IMR-90 (cell line): ENCODE data around the gene RHOC. TPM values are rescaled to one million over a fixed set of nuclear protein-coding genes. Genes with fewer than 3 reads are reported as not detected.

Experiments used
- ATAC-seq: fragments of 200-7000 bp; cut with Tn5 transposase; 2 replicates; pipeline ENCODE4 v1.9.1; 2020; ENCODE audit warnings: low read depth, mild to moderate bottlenecking, moderate library complexity
- BruUV-seq: library from RNA; stranded (reverse); fragments of 400-500 nt; replicated peaks from 2 replicates; lab custom pipeline; 2021; lab: Mats Ljungman, UMichigan
- CTCF ChIA-PET: fragments of 300-600 bp; formaldehyde crosslinking; extraction: SDS; loops from one replicate; lab custom pipeline; 2021; ENCODE audit warnings: antibody characterized with exemption; lab: Yijun Ruan, JAX
- POLR2A ChIA-PET: fragments of 300-600 bp; sonication (Branson Sonifier 250); formaldehyde crosslinking; loops from one replicate; lab custom pipeline; 2022; ENCODE audit warnings: antibody characterized with exemption; ENCODE audit not compliant: unreplicated experiment; lab: Charles Lee
- DNase-seq: peaks from one replicate; pipeline ENCODE4 v3.0.0; 2013
- H2AFZ ChIP-seq: replicated peaks from 2 replicates; pipeline ENCODE3; 2013; ENCODE audit warnings: low read length, mild to moderate bottlenecking; ENCODE audit not compliant: poor library complexity
- H2AK5ac ChIP-seq: 2 replicates; pipeline ENCODE4 v1.6.1; 2013; ENCODE audit warnings: low read depth, low read length, inconsistent platforms
- H2AK9ac ChIP-seq: replicated peaks from 2 replicates; pipeline ENCODE3; 2013; ENCODE audit warnings: mild to moderate bottlenecking, low read depth, low read length, moderate library complexity; ENCODE audit not compliant: poor library complexity
- H2BK120ac ChIP-seq: 2 replicates; pipeline ENCODE4 v1.6.1; 2013; ENCODE audit warnings: low read depth, low read length, inconsistent platforms
- H2BK15ac ChIP-seq: 3 replicates; pipeline ENCODE4 v1.6.1; 2013; ENCODE audit warnings: low read depth, low read length, inconsistent platforms
- H2BK20ac ChIP-seq: 2 replicates; pipeline ENCODE4 v1.6.1; 2013; ENCODE audit warnings: low read depth, mild to moderate bottlenecking, inconsistent platforms, low read length, moderate library complexity
- H2BK5ac ChIP-seq: 2 replicates; pipeline ENCODE4 v1.6.1; 2013; ENCODE audit warnings: mild to moderate bottlenecking, low read depth, low read length, inconsistent platforms; ENCODE audit not compliant: poor library complexity, severe bottlenecking
- H3K14ac ChIP-seq: replicated peaks from 2 replicates; pipeline ENCODE4 v1.6.1; 2013; ENCODE audit warnings: low read depth, low read length, inconsistent platforms
- H3K18ac ChIP-seq: 2 replicates; pipeline ENCODE4 v1.6.1; 2013; ENCODE audit warnings: low read depth, low read length, control low read depth
- H3K23ac ChIP-seq: 2 replicates; pipeline ENCODE4 v1.6.1; 2013; ENCODE audit warnings: low read depth, low read length, inconsistent platforms
- H3K27ac ChIP-seq: 2 replicates; pipeline ENCODE4 v1.5.1; 2013; ENCODE audit warnings: mild to moderate bottlenecking, control low read depth, low read length; ENCODE audit not compliant: insufficient read depth
- H3K27me3 ChIP-seq: 2 replicates; pipeline ENCODE4 v1.6.1; 2013; ENCODE audit warnings: low read length; ENCODE audit not compliant: control insufficient read depth, insufficient read depth
- H3K36me3 ChIP-seq: 2 replicates; pipeline ENCODE4 v1.6.1; 2013; ENCODE audit warnings: low read length, mixed read lengths; ENCODE audit not compliant: control insufficient read depth, insufficient read depth
- H3K4ac ChIP-seq: 2 replicates; pipeline ENCODE4 v1.6.1; 2013; ENCODE audit warnings: low read depth, low read length, inconsistent platforms
- H3K4me1 ChIP-seq: 2 replicates; pipeline ENCODE4 v1.6.1; 2013; ENCODE audit warnings: low read length, mixed read lengths; ENCODE audit not compliant: control insufficient read depth, insufficient read depth
- H3K4me2 ChIP-seq: 2 replicates; pipeline ENCODE4 v1.6.1; 2013; ENCODE audit warnings: low read depth, mild to moderate bottlenecking, control low read depth, low read length, moderate library complexity
- H3K4me3 ChIP-seq: 2 replicates; pipeline ENCODE4 v1.5.1; 2013; ENCODE audit warnings: low read depth, mild to moderate bottlenecking, control low read depth, low read length, moderate library complexity; ENCODE audit not compliant: insufficient read depth
- H3K56ac ChIP-seq: 2 replicates; pipeline ENCODE4 v1.6.1; 2013; ENCODE audit warnings: low read length, inconsistent platforms; ENCODE audit not compliant: insufficient read depth; ENCODE audit errors: extremely low read depth
- H3K79me1 ChIP-seq, 2 experiments: 2 replicates each; pipeline ENCODE4 v1.6.1; 2013; ENCODE audit warnings: low read length in 2 of 2, inconsistent platforms in 1 of 2, low read depth in 1 of 2
- H3K9ac ChIP-seq: 2 replicates; pipeline ENCODE4 v1.6.1; 2013; ENCODE audit warnings: low read depth, low read length, control low read depth
- H3K9me1 ChIP-seq: 2 replicates; pipeline ENCODE4 v1.6.1; 2013; ENCODE audit warnings: low read length, inconsistent platforms; ENCODE audit not compliant: insufficient read depth
- H3K9me3 ChIP-seq: 2 replicates; pipeline ENCODE4 v1.6.1; 2013; ENCODE audit warnings: low read length; ENCODE audit not compliant: control insufficient read depth, insufficient read depth
- H4K20me1 ChIP-seq: 2 replicates; pipeline ENCODE4 v1.6.1; 2013; ENCODE audit warnings: low read length, inconsistent platforms; ENCODE audit not compliant: insufficient read depth
- H4K5ac ChIP-seq: 2 replicates; pipeline ENCODE4 v1.6.1; 2013; ENCODE audit warnings: mild to moderate bottlenecking, low read depth, low read length, control low read depth
- H4K8ac ChIP-seq, 2 experiments: 2 replicates each; pipeline ENCODE4 v1.6.1; 2013; ENCODE audit warnings: low read depth in 2 of 2, low read length in 2 of 2, control low read depth in 1 of 2, inconsistent platforms in 1 of 2
- H4K91ac ChIP-seq: 2 replicates; pipeline ENCODE4 v1.6.1; 2013; ENCODE audit warnings: low read depth, low read length, inconsistent platforms; ENCODE audit not compliant: insufficient read depth
- BHLHE40 ChIP-seq: fragments of 150-350 bp; IDR thresholded peaks from 2 replicates; pipeline ENCODE4 v1.6.1; 2016; ENCODE audit warnings: mild to moderate bottlenecking, low read depth, low read length
- CEBPB ChIP-seq: IDR thresholded peaks from 2 replicates; pipeline ENCODE4 v1.6.1; 2012; ENCODE audit warnings: low read depth, low read length, improper control_type of control experiment
- CHD1 ChIP-seq: IDR thresholded peaks from 2 replicates; pipeline ENCODE4 v1.6.1; 2012; ENCODE audit warnings: low read depth, low read length, improper control_type of control experiment
- CTCF ChIP-seq: conservative IDR thresholded peaks from 2 replicates; pipeline ENCODE4 v1.5.1; 2012; ENCODE audit warnings: mild to moderate bottlenecking, low read depth, low read length, improper control_type of control experiment
- ELK1 ChIP-seq: fragments of 150-350 bp; IDR thresholded peaks from 2 replicates; pipeline ENCODE4 v1.6.1; 2016; ENCODE audit warnings: low read depth, mild to moderate bottlenecking, low read length, moderate library complexity, borderline replicate concordance
- FOS ChIP-seq: fragments of 150-350 bp; IDR thresholded peaks from 2 replicates; pipeline ENCODE4 v1.6.1; 2016; ENCODE audit warnings: low read depth, low read length
- MAFK ChIP-seq: IDR thresholded peaks from 2 replicates; pipeline ENCODE4 v1.6.1; 2012; ENCODE audit warnings: low read depth, low read length, improper control_type of control experiment
- MAZ ChIP-seq: IDR thresholded peaks from 2 replicates; pipeline ENCODE4 v1.6.1; 2012; ENCODE audit warnings: low read depth, mild to moderate bottlenecking, low read length, improper control_type of control experiment, moderate library complexity, borderline replicate concordance
- MXI1 ChIP-seq: IDR thresholded peaks from 2 replicates; pipeline ENCODE4 v1.6.1; 2012; ENCODE audit warnings: low read depth, mild to moderate bottlenecking, low read length, moderate library complexity, borderline replicate concordance
- NFE2L2 ChIP-seq: fragments of 150-350 bp; IDR thresholded peaks from 2 replicates; pipeline ENCODE4 v1.6.1; 2016; ENCODE audit warnings: low read depth, mild to moderate bottlenecking, low read length
- POLR2A ChIP-seq: IDR thresholded peaks from 2 replicates; pipeline ENCODE4 v1.6.1; 2012; ENCODE audit warnings: mild to moderate bottlenecking, low read depth, low read length
- RAD21 ChIP-seq: IDR thresholded peaks from 2 replicates; pipeline ENCODE4 v1.6.1; 2012; ENCODE audit warnings: low read length, improper control_type of control experiment
- RFX5 ChIP-seq: IDR thresholded peaks from 2 replicates; pipeline ENCODE4 v1.8.0; 2012; ENCODE audit warnings: low read depth, mild to moderate bottlenecking, low read length, moderate library complexity
- SMC3 ChIP-seq: fragments of 150-350 bp; IDR thresholded peaks from 2 replicates; pipeline ENCODE4 v1.6.1; 2016; ENCODE audit warnings: low read depth, mild to moderate bottlenecking, antibody characterized with exemption, low read length, moderate library complexity
- USF2 ChIP-seq: fragments of 150-350 bp; IDR thresholded peaks from 2 replicates; pipeline ENCODE4 v1.6.1; 2017; ENCODE audit warnings: mild to moderate bottlenecking, antibody characterized with exemption, low read length, low read depth
- WGBS, 2 experiments: methylation state at CpG; one replicate each; pipeline versions ENCODE4 v1.1.5 to v1.1.7; 2013; ENCODE audit warnings: missing lambda C conversion rate in 2 of 2; ENCODE audit not compliant: insufficient read length in 1 of 2; ENCODE audit errors: extremely low coverage in 2 of 2; 5-methylcytosine and 5-hydroxymethylcytosine counted together
- dilution Hi-C: fragments of 300-500 bp; cut with HindIII; formaldehyde crosslinking; loops from one replicate; pipeline ENCODE4 v1.14.3; 2018; ENCODE audit warnings: low sequenced_read_pairs; ENCODE audit not compliant: unreplicated experiment
- in situ Hi-C: fragments of 300-500 bp; cut with MboI; formaldehyde crosslinking; loops from 3 replicates; pipeline ENCODE4 v1.14.3; 2019; ENCODE audit warnings: low sequenced_read_pairs, inconsistent platforms, mixed read lengths
- intact Hi-C: fragments of 100-400 bp; cut with micrococcal nuclease; formaldehyde crosslinking; loops from 2 replicates; pipeline ENCODE4 v1.10.0; 2022
- polyA plus RNA-seq, 3 experiments: library from polyadenylated mRNA; depleted of rRNA; stranded (reverse); fragments of >200 nt; gene quantifications; 2 replicates each; pipeline ENCODE4 v1.2.3, GENCODE V29; 2012; ENCODE audit warnings: low replicate concordance in 1 of 3
- total RNA-seq: library from RNA; depleted of rRNA; stranded (reverse); fragments of >200 nt; gene quantifications from 2 replicates; pipeline ENCODE4 v1.2.3, GENCODE V29; 2012

Gene RHOC
- total and polyA plus RNA-seq, 2 of the 4 experiments (the other 2 are of a cell fraction) = 764 to 839 TPM

GRCh38 chr1:112710159-112710558, 3.2 kb upstream of the RHOC start:
- Histone ChIP-seq H3K9me1 (0 out of 2 replicates have a peak, but pooled peaks cover 3% of the 10 kb centered on the region), H4K5ac (no peak overlapping the region), H4K91ac (no peak overlapping the region), H3K4me2 (no peak overlapping the region), H3K56ac (no peak overlapping the region), H3K36me3 (no peaks in the 10 kb centered on the region), H3K23ac (no peak overlapping the region), H3K27ac (no peak overlapping the region), H3K4ac (no peak overlapping the region; the same call in 1 of the 2 replicates), H2AFZ (no peak overlapping the region), H3K18ac (no peak overlapping the region), H4K8ac (no peak overlapping the region), H2AK5ac (no peak overlapping the region; the same call in 1 of the 2 replicates), H3K14ac (no peak overlapping the region), H3K9me3 (no peaks in the 10 kb centered on the region), H3K9ac (no peak overlapping the region), H2BK15ac (no peak overlapping the region), H3K79me1 (peaks cover 4 to 14% of the 10 kb centered on the region in 2 experiments; a peak in 3 of 4 replicates), H2BK120ac (no peak overlapping the region), H3K4me3 (no peak overlapping the region), H4K20me1 (peaks cover 10% of the 10 kb centered on the region), H3K27me3 (peaks cover 4% of the 10 kb centered on the region; the same call in 1 of the 2 replicates), H2BK20ac (no peak overlapping the region), H3K4me1 (peaks cover 7% of the 10 kb centered on the region), H2BK5ac (no peak overlapping the region), H2AK9ac (no peak overlapping the region)
- BruUV-seq = no TSS peak
- intact Hi-C loops (loop anchor here (10.0 kb wide), 1 partner anchor 245 kb away; the partner anchor contains the start of gene SLC16A1), dilution Hi-C loops (no loop called here), in situ Hi-C loops (loop anchor here (10.0 to 25.0 kb wide), 2 partner anchors 245 to 977 kb away; partner anchors contain the start of gene SLC16A1)
- no peak for ATAC-seq
- CTCF ChIA-PET = no interaction called here
- POLR2A ChIA-PET = no interaction called here
- TF ChIP-seq ELK1 (no peak), FOS (no peak), NFE2L2 (no peak), USF2 (no peak), CEBPB (no peak), MAZ (no peak), RFX5 (no peak), CHD1 (no peak), MAFK (no peak), SMC3 (no peak), MXI1 (no peak), POLR2A (no peak), BHLHE40 (no peak), CTCF (no peak), RAD21 (no peak)
- 92% methylated on average over 5 of the region's 7 CpGs; no CpG with 5 or more reads in 1 of the 2 experiments for WGBS, 2 experiments
- DNase-seq = no peak
